ENCODE measurements around the gene ZFP1. TPM values are rescaled to one million over a fixed set of nuclear protein-coding genes. Genes with fewer than 3 reads are reported as not detected.
A peak's percentile ranks its signal among the peaks of the same experiment; 100 is the strongest.

ZFP1 gene
- total RNA-seq, 1 experiment from 2014 or later = 21.3 TPM

- DNase-seq (ENCODE audit: low read depth) = no peak
Measured at GRCh38 chr16:75112734-75113491, 35.4 kb upstream of the ZFP1 start.

DNA sequence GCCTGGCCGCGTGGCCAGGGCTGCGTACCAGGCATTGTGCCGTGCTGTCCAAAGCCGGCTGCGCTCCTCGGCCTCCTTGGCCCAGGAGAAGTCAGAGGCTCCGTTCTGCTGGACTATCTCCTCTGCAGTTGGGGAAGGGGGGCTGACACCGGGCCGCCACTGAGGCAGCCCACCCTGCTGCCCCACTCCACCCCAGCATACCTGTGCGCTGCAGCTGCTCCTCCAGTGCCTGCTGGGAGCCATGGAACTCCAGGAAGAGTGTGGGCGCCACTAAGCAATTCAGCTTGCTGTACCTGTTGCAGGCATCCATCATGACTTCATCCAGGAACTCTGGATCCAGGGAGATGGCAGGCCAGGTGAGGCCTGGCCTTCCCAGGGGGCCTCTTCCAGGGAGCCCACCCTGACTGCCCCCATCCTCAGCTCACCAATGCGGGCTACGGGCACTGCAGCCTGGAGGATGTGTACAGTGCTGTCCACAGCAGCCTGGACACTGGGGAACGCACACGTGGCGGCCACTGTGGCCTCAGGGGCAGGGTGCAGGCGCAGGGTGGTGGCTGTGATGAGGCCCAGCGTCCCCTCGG, 34.7 kb upstream of the ZFP1 start:
- no peak for DNase-seq (ENCODE audit: low read depth)

GRCh38 chr16:75114179-75114945, 34.0 kb upstream of the ZFP1 start:
- peak; percentile 32 for DNase-seq (ENCODE audit: low read depth)

GRCh38 chr16:75114946-75115825, 33.1 kb upstream of the ZFP1 start:
- DNase-seq (ENCODE audit: low read depth) = no peak

- peak; percentile 73 for DNase-seq (ENCODE audit: low read depth)
Measured at GRCh38 chr16:75116081-75116910, 32.0 kb upstream of the ZFP1 start, which contains the start of gene LDHD. Gene LDHD, minus strand, starts transcription at chr16:75116780. Its CDS starts 60 bp downstream, at chr16:75116720.

- DNase-seq (ENCODE audit: low read depth) = no peak
Measured at GRCh38 chr16:75116911-75117245, 31.4 kb upstream of the ZFP1 start.

- DNase-seq (ENCODE audit: low read depth) = no peak
Measured at GRCh38 chr16:75118943-75119539, 29.3 kb upstream of the ZFP1 start.

DNA sequence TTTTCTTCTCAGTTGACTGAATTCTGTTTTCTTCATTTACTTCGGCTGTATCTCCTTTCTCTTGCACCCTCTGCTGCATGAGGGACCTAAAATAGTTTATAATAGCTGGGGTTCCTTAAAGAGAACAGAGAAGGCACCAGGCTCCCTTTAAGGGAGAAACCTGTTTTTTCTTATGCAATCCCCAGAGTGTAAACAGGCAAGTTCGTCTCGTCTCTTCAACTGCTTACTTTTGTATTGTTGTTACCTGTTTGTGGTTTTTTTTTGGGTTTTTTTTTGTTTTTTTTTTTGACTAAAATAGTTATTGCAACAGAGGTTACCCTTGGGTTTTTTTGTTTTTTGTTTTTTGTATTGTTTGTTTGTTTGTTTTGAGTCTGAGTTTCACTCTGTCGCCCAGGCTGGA, 28.1 kb upstream of the ZFP1 start:
- DNase-seq (ENCODE audit: low read depth) = no peak

DNA sequence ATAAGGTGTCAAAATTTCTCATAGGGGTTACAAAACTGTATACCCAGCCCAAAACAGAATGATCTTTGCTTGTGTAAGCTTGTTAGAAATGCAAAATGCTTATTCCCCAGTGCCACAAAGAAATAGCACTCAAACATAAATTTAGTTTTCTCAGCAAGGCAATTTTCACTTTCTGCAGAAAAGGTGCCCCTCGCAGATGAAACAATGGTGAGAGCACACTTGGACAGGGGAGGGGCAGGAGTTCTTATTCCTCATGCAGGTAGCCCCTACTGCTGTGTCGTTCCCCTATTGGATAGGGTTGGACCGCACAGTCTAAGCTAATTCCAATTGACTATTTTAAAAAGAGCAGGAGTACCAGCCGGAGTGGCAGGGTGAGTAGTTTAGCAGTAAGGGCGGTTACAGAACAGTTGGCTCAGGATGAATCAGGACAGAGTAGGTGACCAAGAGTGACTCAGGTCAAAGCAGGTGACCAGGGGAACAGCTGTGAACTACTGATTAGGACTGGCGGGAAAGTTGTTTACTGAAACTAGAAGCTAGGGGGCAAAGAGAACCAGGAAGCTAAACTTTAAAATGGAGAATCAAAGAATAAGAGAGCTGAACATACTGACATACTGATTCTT, 26.3 kb upstream of the ZFP1 start:
- no peak for DNase-seq (ENCODE audit: low read depth)

DNA sequence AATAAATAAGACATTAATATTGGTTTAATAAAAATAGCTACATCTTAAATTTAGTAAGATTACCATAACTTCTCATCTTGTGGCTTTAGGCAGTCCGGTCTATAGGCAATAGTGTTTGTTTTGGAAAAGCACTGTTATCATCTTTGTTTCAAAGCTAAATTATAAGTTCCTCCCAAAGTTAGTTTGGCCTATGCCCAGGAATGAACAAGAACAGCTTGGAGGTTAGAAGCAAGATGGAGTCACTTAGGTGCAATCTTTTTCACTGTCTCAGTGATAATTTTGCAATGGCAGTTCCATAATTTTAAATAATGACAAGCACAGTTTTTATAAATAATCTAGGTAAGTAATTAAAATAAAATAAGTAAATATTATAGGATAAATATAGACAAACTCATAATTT, 25.7 kb upstream of the ZFP1 start:
- DNase-seq (ENCODE audit: low read depth) = no peak

- DNase-seq (ENCODE audit: low read depth) = no peak
Measured at GRCh38 chr16:75127713-75128415, 20.5 kb upstream of the ZFP1 start.

GRCh38 chr16:75129421-75130149, 18.7 kb upstream of the ZFP1 start:
- DNase-seq (ENCODE audit: low read depth) = peak; percentile 51

- DNase-seq (ENCODE audit: low read depth) = peak; percentile 19
Measured at GRCh38 chr16:75130150-75130771, 18.1 kb upstream of the ZFP1 start.

DNA sequence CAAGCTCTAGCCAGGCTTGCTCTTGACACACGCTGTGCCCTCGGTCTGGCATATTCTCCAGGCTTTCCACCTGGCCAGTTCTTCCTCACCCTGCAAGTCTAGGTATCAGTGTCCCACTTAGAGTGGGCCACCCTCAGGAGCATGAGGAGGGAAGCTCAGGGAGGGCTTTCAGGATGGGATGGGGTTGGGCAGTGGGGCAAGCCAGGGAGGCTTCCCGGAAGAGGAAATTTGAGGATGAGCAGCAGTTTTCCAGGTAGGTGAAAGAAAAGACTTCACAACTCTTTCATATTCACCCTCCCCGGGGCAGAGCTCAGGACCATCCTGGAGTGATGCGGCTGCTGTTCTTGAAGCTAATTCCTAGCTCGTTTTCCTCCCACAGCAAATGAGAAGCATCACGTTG, 17.2 kb upstream of the ZFP1 start:
- DNase-seq (ENCODE audit: low read depth) = no peak

GRCh38 chr16:75138233-75138632, 10.1 kb upstream of the ZFP1 start:
- DNase-seq (ENCODE audit: low read depth) = no peak

GRCh38 chr16:75138636-75139035, 9.7 kb upstream of the ZFP1 start:
- peak; percentile 56 for DNase-seq (ENCODE audit: low read depth)

GRCh38 chr16:75139498-75139897, 8.8 kb upstream of the ZFP1 start:
- DNase-seq (ENCODE audit: low read depth) = no peak

GRCh38 chr16:75143941-75144340, 4.4 kb upstream of the ZFP1 start:
- no peak for DNase-seq (ENCODE audit: low read depth)

All from RPMI7951 (cell line).